Mesendoderm (in vitro differentiated cells): ENCODE measurements around the gene LRP10.
"Not testable (repeated sequence)": the region's sequence is repeated elsewhere in the genome, so short reads cannot be mapped to it uniquely, and the experiment has no call there.

Experiments used
- DNase-seq: peaks from one replicate; pipeline ENCODE4 v3.0.0; 2013
- H2AK5ac ChIP-seq: 2 replicates; pipeline ENCODE4 v1.6.1; 2013; ENCODE audit warnings: low read length, inconsistent platforms
- H2BK120ac ChIP-seq: 2 replicates; pipeline ENCODE4 v1.6.1; 2013; ENCODE audit warnings: low read depth, mild to moderate bottlenecking, low read length, moderate library complexity, mixed read lengths
- H2BK15ac ChIP-seq: replicated peaks from 2 replicates; pipeline ENCODE4 v1.6.1; 2013; ENCODE audit warnings: low read depth, mild to moderate bottlenecking, moderate library complexity
- H2BK5ac ChIP-seq: 2 replicates; pipeline ENCODE4 v1.6.1; 2013; ENCODE audit warnings: low read length, inconsistent platforms
- H3K18ac ChIP-seq: 2 replicates; pipeline ENCODE4 v1.6.1; 2013; ENCODE audit warnings: mild to moderate bottlenecking, low read length, mixed read lengths
- H3K23ac ChIP-seq: one replicate; pipeline ENCODE4 v1.6.1; 2013; ENCODE audit warnings: low read length
- H3K27ac ChIP-seq: 2 replicates; pipeline ENCODE4 v1.5.1; 2013; ENCODE audit warnings: low read depth, mild to moderate bottlenecking, inconsistent platforms, low read length, moderate library complexity
- H3K27me3 ChIP-seq: 2 replicates; pipeline ENCODE4 v1.6.1; 2013; ENCODE audit warnings: low read length, control low read depth, mild to moderate bottlenecking, inconsistent platforms; ENCODE audit not compliant: insufficient read depth, poor library complexity
- H3K36me3 ChIP-seq: 2 replicates; pipeline ENCODE4 v1.6.1; 2013; ENCODE audit warnings: low read length, inconsistent platforms; ENCODE audit not compliant: control insufficient read depth, insufficient read depth
- H3K4ac ChIP-seq: one replicate; pipeline ENCODE4 v1.6.1; 2013; ENCODE audit warnings: low read depth, mild to moderate bottlenecking, low read length, moderate library complexity
- H3K4me1 ChIP-seq: 2 replicates; pipeline ENCODE4 v1.6.1; 2013; ENCODE audit warnings: low read depth, low read length, inconsistent platforms; ENCODE audit not compliant: control insufficient read depth
- H3K4me2 ChIP-seq: 2 replicates; pipeline ENCODE4 v1.6.1; 2013; ENCODE audit warnings: low read length
- H3K4me3 ChIP-seq: 2 replicates; pipeline ENCODE4 v1.5.1; 2013; ENCODE audit warnings: mild to moderate bottlenecking, low read length
- H3K56ac ChIP-seq: one replicate; pipeline ENCODE4 v1.6.1; 2013; ENCODE audit warnings: low read length
- H3K79me1 ChIP-seq: 2 replicates; pipeline ENCODE4 v1.6.1; 2013; ENCODE audit warnings: low read length, inconsistent platforms
- H3K79me2 ChIP-seq: 2 replicates; pipeline ENCODE4 v1.6.1; 2013; ENCODE audit warnings: mild to moderate bottlenecking, low read length; ENCODE audit not compliant: control insufficient read depth, insufficient read depth
- H3K9ac ChIP-seq: 2 replicates; pipeline ENCODE4 v1.6.1; 2013; ENCODE audit warnings: low read length, inconsistent platforms
- H4K5ac ChIP-seq: one replicate; pipeline ENCODE4 v1.6.1; 2013; ENCODE audit warnings: low read length
- H4K8ac ChIP-seq: one replicate; pipeline ENCODE4 v1.6.1; 2013; ENCODE audit warnings: low read depth, mild to moderate bottlenecking, control low read depth, low read length, moderate library complexity
- WGBS: extraction: QIAGEN DNeasy Blood & Tissue Kit; methylation state at CpG from one replicate; pipeline ENCODE4 v1.1.7; 2013; ENCODE audit warnings: low lambda C conversion rate, missing lambda C conversion rate; ENCODE audit not compliant: insufficient coverage; ENCODE audit errors: extremely low coverage; 5-methylcytosine and 5-hydroxymethylcytosine counted together

The LRP10 gene

GRCh38 chr14:22906073-22906472 lies 34.5 kb downstream of the LRP10 start:
- Histone ChIP-seq H3K4me1 (no peaks in the 10 kb centered on the region), H3K56ac (no peak overlapping the region), H2BK5ac (no peak overlapping the region), H3K4me2 (no peak overlapping the region), H3K79me1 (peaks cover 2% of the 10 kb centered on the region), H3K23ac (no peak overlapping the region), H3K27me3 (no peaks in the 10 kb centered on the region), H2BK15ac (no peak overlapping the region), H3K9ac (no peak overlapping the region), H3K18ac (no peak overlapping the region), H4K8ac (no peak overlapping the region), H3K36me3 (peaks cover 20% of the 10 kb centered on the region), H3K4me3 (no peak overlapping the region), H2AK5ac (no peak overlapping the region), H3K4ac (no peak overlapping the region), H3K27ac (no peak overlapping the region), H2BK120ac (no peak overlapping the region), H4K5ac (no peak overlapping the region), H3K79me2 (no peaks in the 10 kb centered on the region)
- no CpG with 5 or more reads among the region's 20 CpGs for WGBS
- DNase-seq = no peak

GRCh38 chr14:22907429-22907828 lies 35.9 kb downstream of the LRP10 start:
- Histone ChIP-seq H3K4me2 (no peak overlapping the region), H2BK120ac (no peak overlapping the region), H3K18ac (no peak overlapping the region), H3K27ac (no peak overlapping the region), H3K36me3 (peaks cover 16% of the 10 kb centered on the region), H3K9ac (no peak overlapping the region), H3K4ac (no peak overlapping the region), H3K79me2 (peaks cover 3% of the 10 kb centered on the region), H2BK15ac (no peak overlapping the region), H4K5ac (no peak overlapping the region), H4K8ac (no peak overlapping the region), H2AK5ac (no peak overlapping the region), H3K4me1 (no peaks in the 10 kb centered on the region), H3K27me3 (no peaks in the 10 kb centered on the region), H3K79me1 (peaks cover 5% of the 10 kb centered on the region), H2BK5ac (no peak overlapping the region), H3K4me3 (no peak overlapping the region), H3K23ac (no peak overlapping the region), H3K56ac (no peak overlapping the region)
- WGBS = no CpG with 5 or more reads among the region's 3 CpGs
- no peak for DNase-seq

- H3K4me2 ChIP-seq = no peak overlapping the region
- peaks cover 3% of the 10 kb centered on the region for H3K79me2 ChIP-seq
- H3K56ac ChIP-seq = no peak overlapping the region
- H3K79me1 ChIP-seq = peaks cover 5% of the 10 kb centered on the region
- no peak overlapping the region for H3K18ac ChIP-seq
- no peaks in the 10 kb centered on the region for H3K4me1 ChIP-seq
- no peak overlapping the region for H2BK15ac ChIP-seq
- no peak overlapping the region for H3K27ac ChIP-seq
- no peak overlapping the region for H2BK5ac ChIP-seq
- no peak overlapping the region for H2BK120ac ChIP-seq
- no peak overlapping the region for H4K5ac ChIP-seq
- DNase-seq = no peak
- H2AK5ac ChIP-seq = no peak overlapping the region
- no peak overlapping the region for H3K9ac ChIP-seq
- no peak overlapping the region for H3K23ac ChIP-seq
- no CpG with 5 or more reads among the region's 8 CpGs for WGBS
- no peak overlapping the region for H4K8ac ChIP-seq
- H3K36me3 ChIP-seq = peaks cover 13% of the 10 kb centered on the region
- H3K27me3 ChIP-seq = no peaks in the 10 kb centered on the region
- H3K4me3 ChIP-seq = no peak overlapping the region
- H3K4ac ChIP-seq = no peak overlapping the region
These were observed 37.1 kb downstream of the LRP10 start for GRCh38 chr14:22908601-22909000.

- H3K4me3 ChIP-seq = no peak overlapping the region
- no peak overlapping the region for H4K8ac ChIP-seq
- no peak overlapping the region for H3K4me2 ChIP-seq
- no peak overlapping the region for H2BK15ac ChIP-seq
- no CpG with 5 or more reads among the region's 5 CpGs for WGBS
- peaks cover 3% of the 10 kb centered on the region for H3K79me2 ChIP-seq
- H3K9ac ChIP-seq = no peak overlapping the region
- H4K5ac ChIP-seq = no peak overlapping the region
- no peaks in the 10 kb centered on the region for H3K4me1 ChIP-seq
- no peak overlapping the region for H3K18ac ChIP-seq
- peaks cover 5% of the 10 kb centered on the region for H3K79me1 ChIP-seq
- no peak for DNase-seq
- H2AK5ac ChIP-seq = no peak overlapping the region
- no peak overlapping the region for H3K4ac ChIP-seq
- peaks cover 8% of the 10 kb centered on the region for H3K36me3 ChIP-seq
- H3K27ac ChIP-seq = no peak overlapping the region
- no peak overlapping the region for H2BK5ac ChIP-seq
- no peak overlapping the region for H3K56ac ChIP-seq
- no peak overlapping the region for H3K23ac ChIP-seq
- no peaks in the 10 kb centered on the region for H3K27me3 ChIP-seq
- H2BK120ac ChIP-seq = no peak overlapping the region
These were observed 39.4 kb downstream of the LRP10 start for GRCh38 chr14:22910916-22911315.

- H3K4ac ChIP-seq, H3K4me2 ChIP-seq, H4K8ac ChIP-seq, H3K56ac ChIP-seq, H3K9ac ChIP-seq, H3K27me3 ChIP-seq, H2BK120ac ChIP-seq, H2BK15ac ChIP-seq, H3K18ac ChIP-seq, H3K23ac ChIP-seq, DNase-seq, H3K27ac ChIP-seq, H3K79me1 ChIP-seq, H4K5ac ChIP-seq, H2BK5ac ChIP-seq, H3K4me1 ChIP-seq, H3K4me3 ChIP-seq, H3K79me2 ChIP-seq, H2AK5ac ChIP-seq, H3K36me3 ChIP-seq: not testable (repeated sequence)
- no CpG with 5 or more reads among the region's 4 CpGs for WGBS
These were observed 43.3 kb downstream of the LRP10 start for GRCh38 chr14:22914836-22915235.

DNA sequence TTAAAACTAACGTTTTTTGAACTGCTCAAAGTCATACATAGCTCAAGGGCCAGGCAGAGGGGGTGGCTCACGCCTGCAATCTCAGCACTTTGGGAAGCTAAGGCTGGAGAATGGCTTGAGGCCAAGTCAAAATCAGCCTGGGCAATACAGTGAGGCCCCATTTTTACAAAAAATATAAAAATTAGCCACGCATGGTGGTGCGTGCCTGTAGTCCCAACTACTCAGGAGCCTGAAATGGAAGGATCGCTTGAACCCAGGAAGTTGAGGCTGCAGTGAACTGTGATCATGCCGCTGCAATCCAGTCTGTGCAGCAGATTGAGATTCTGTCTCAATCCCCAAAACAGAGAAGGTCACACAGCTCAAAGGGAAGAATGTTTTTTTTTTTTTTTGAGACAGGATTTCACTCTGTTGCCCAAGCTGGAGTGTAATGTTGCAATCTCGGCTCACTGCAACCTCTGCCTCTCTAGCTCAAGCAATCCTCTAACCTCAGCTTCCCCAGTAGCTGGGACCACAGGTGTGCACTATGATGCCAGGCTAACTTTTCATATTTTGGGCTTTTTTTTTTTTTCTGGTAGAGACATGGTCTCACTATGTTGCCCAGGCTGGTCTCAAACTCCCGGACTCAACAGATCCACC lies 44.5 kb downstream of the LRP10 start:
- Histone ChIP-seq H3K4me3 (no peak overlapping the region), H3K4ac (no peak overlapping the region), H3K36me3 (peaks cover 7% of the 10 kb centered on the region), H3K9ac (no peak overlapping the region), H3K4me2 (no peak overlapping the region), H4K8ac (no peak overlapping the region), H2BK5ac (no peak overlapping the region), H3K79me2 (peaks cover 10% of the 10 kb centered on the region), H3K79me1 (peaks cover 7% of the 10 kb centered on the region), H3K27me3 (no peaks in the 10 kb centered on the region), H3K56ac (no peak overlapping the region), H4K5ac (no peak overlapping the region), H2BK15ac (no peak overlapping the region), H2AK5ac (no peak overlapping the region), H3K27ac (no peak overlapping the region), H3K18ac (no peak overlapping the region), H3K4me1 (no peaks in the 10 kb centered on the region), H2BK120ac (no peak overlapping the region), H3K23ac (no peak overlapping the region)
- WGBS = no CpG with 5 or more reads among the region's 8 CpGs
- no peak for DNase-seq
